Measurements from ENCODE around the gene UNC13C.

- TF ChIP-seq POLR2AphosphoS5 (IDR thresholded peaks at IDR 0.05; ENCODE audit: insufficient read depth in 1 of 2, low read depth in 1 of 2): no peak
- TF ChIP-seq, protein P1, sequence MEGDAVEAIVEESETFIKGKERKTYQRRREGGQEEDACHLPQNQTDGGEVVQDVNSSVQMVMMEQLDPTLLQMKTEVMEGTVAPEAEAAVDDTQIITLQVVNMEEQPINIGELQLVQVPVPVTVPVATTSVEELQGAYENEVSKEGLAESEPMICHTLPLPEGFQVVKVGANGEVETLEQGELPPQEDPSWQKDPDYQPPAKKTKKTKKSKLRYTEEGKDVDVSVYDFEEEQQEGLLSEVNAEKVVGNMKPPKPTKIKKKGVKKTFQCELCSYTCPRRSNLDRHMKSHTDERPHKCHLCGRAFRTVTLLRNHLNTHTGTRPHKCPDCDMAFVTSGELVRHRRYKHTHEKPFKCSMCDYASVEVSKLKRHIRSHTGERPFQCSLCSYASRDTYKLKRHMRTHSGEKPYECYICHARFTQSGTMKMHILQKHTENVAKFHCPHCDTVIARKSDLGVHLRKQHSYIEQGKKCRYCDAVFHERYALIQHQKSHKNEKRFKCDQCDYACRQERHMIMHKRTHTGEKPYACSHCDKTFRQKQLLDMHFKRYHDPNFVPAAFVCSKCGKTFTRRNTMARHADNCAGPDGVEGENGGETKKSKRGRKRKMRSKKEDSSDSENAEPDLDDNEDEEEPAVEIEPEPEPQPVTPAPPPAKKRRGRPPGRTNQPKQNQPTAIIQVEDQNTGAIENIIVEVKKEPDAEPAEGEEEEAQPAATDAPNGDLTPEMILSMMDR (IDR thresholded peaks at IDR 0.05): no peak
Observed at GRCh38 chr15:54675241-54675640, 697.0 kb downstream of the UNC13C start.

Data from vagina (tissue), 2 donors.